Stimulated activated CD4-positive, alpha-beta T cell treated with anti-CD3 and anti-CD28 coated beads, Interleukin-4, amount 100 ng/mL, for 24 hours (primary cell): ENCODE results near the gene FERD3L.

Experiments
- DNase-seq: peaks from one replicate; pipeline ENCODE4 v3.0.0-alpha.2; 2020

Gene FERD3L

GRCh38 chr7:19116121-19117090 lies 28.8 kb downstream of the FERD3L start:
- DNase-seq: no peak

GRCh38 chr7:19114551-19114855 lies 30.7 kb downstream of the FERD3L start:
- no peak for DNase-seq

- no peak for DNase-seq
Measured at GRCh38 chr7:19113855-19114550, 31.2 kb downstream of the FERD3L start.

DNA sequence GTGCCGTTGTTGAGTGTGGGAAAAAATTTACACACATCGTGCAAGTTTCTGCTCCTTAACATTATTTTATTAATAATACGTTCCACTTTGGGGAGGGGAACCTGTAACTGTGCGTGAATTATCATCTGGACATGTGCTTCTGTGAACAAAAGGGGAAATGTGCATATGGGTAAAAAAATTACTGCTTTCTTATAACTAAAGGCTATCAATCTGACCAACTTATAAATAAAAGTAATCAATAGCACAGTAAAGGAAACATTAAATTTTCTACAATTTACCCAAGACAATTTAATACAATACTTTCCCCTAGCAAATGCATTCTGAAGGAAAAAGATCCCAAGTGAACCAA lies 32.2 kb downstream of the FERD3L start:
- DNase-seq: no peak

- no peak for DNase-seq
Measured at GRCh38 chr7:19112274-19113001, 32.8 kb downstream of the FERD3L start.

GRCh38 chr7:19111474-19112273 lies 33.5 kb downstream of the FERD3L start:
- no peak for DNase-seq

DNA sequence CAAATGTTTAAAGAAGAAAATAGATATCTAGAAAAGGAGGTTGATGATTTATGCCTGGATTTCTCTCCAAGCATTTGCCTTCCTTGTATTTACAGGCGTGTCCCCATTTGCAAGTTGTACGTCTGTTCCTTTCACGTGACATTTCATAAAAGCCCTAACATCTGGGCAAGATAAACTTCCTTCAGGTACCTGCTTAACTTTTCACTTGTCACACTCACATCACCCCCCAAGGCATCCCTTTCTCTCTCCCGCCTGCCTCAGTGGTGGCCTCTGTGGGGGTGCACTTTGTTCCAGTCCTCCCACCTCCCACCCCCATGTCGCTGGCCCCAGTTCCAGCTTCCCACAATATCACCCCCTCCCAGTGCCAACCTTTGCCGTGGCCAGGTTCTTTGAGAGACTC lies 34.4 kb downstream of the FERD3L start:
- DNase-seq: no peak

GRCh38 chr7:19110026-19110730 lies 35.0 kb downstream of the FERD3L start:
- DNase-seq: no peak

DNA sequence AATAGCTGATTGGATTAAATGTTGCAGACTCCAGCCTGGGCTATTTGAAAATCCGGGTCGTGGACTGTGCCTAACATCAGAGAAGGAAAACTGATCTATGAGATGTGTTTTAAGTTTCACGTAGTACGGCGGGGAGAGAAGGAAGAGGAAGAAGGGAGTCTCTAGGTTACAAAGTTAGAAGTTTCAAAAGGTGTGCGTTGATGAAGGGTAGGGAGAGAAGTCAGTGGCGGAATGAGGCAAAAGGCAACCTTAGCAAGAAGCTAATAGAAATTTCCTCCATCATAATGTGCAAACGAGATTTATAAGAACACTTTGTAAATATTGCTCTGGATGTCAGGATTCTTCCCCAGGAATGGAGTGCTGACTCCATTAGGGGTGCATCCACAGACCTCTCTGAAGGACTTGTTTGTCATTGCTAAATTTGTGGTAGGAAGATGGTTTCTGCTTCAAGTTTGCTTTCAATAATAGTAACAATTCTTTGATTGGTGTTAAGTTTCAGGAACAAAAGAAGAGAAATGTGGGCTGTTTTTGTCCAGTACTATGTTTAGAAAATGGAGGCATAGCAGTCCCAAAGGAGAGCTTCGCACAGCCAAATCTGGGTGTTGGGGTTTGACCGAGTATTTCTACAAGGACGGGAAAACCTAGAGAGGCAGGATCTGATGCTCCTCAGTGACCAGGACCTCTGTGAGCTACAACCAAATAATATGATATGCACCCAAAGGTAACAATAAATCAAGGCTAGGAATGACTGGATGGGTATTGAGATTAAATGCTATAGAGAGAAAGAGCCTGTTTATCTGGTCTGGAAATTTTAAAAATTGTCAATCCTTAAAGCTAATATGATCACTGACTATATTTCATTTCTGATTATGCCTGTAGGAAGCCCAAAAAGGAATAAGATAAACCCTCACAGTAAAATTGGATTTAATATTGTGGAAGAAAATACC lies 35.9 kb downstream of the FERD3L start:
- DNase-seq: no peak

DNA sequence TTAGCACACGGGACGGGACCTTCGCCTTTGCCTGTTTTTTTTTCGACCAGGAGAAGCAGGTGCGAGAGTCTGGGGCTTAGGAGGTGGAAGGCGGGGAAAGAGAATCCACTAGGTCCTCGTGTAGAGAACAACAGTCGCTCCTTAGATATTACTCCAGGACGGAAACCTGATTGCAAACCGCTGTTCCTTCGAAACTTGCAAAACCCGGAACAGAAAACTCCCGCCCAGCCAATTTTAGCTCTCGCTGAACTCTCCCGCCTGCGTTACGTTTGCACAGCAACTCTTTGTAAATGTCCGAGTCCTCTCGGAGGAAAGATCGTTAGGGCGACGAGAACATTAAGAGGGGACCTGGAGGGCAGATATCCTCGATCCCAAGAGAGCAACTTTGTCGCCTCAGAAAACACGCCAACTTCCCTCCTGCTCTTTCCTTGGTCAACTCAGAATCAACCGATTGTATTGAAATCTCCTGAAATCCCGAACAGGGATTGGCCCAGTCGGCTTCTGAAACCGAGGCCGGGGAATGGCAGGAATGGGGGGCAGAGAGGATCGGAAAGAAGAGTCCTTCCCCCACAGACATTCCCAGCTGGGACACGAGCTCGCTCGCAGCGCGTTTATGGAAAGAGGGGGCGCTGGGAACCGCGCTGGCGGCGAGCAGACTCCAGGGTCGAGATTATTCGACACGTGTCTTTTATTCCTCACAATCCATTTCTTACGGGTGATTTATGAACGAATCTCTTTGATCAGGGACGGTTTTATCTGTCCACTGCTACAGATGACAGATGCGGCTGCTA lies 37.7 kb downstream of the FERD3L start:
- no peak for DNase-seq

- no peak for DNase-seq
Measured at GRCh38 chr7:19107081-19107355, 38.2 kb downstream of the FERD3L start.

GRCh38 chr7:19106241-19107080 lies 38.8 kb downstream of the FERD3L start:
- no peak for DNase-seq

DNA sequence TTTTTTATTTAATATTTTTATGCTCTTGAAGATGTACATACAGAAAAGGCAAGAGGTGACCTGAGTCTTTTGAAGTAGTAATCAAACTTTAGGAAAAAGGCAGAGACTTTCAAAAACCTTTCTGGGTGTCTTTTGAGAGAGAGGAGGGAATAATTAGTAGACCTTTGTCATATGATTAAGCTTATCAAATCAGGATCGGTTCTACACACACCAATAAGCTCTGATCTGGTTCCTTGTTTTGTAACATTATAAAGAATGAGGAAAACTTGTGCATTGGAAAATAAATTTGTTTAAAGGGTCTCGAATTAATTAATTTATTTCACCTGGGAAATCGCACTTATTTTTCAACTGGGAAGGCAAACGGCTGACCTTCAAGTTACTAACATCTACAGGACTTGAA lies 39.7 kb downstream of the FERD3L start:
- DNase-seq: no peak

DNA sequence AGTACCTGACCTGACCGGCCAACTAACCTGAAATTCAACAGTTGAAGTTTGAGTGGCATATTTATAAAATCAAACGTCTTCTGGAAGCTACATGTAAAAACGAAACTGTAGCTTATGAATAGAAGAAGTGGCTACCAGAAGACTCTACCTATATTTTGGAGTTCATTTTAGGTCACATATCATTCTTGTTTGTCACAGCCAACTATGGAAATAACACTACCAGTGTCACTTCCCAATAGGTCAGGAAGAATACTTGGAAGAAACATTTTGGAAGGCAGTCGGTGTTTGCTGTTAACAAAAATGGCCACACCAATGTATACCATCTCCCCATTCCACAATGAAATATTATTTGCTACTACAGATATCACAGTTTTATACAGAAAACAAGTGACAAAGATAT lies 40.4 kb downstream of the FERD3L start:
- no peak for DNase-seq

DNA sequence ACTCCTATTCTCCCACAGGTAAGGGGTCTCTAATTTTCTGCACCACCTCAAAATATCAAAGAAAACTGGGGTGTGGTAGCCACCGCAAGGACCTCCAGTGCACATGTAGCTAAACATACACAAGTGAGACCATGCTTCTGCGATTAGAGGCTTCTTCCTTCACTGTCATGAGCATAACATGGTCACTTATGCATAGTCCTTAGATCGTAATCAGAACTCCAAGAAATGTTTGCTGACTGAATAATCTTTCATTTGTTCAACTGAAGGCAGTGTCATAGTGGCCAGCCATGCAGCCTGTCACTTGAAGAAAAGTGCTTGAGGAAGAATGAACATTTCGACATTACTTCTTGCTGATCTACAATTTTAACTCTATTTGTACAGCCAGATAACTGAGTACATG lies 42.3 kb downstream of the FERD3L start:
- no peak for DNase-seq

DNA sequence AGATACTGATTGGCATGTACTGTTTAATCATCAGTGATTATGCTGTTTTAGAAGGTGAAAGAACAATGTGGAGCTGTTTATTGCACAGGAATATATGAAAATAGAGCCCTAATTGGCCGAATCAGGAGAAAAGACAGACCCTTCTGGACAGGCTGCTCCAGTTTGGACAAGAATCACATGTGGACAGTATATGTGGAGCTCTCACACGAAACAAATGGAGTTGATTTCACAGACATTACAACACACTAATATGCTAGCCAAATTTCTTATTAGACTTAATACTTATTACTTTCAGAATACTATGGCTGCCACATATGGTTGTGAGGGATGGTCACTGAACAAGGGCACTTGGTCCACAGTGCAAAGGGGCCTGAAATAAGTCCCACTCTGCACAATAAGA lies 43.3 kb downstream of the FERD3L start:
- no peak for DNase-seq

- no peak for DNase-seq
Measured at GRCh38 chr7:19101472-19101871, 43.7 kb downstream of the FERD3L start.

DNA sequence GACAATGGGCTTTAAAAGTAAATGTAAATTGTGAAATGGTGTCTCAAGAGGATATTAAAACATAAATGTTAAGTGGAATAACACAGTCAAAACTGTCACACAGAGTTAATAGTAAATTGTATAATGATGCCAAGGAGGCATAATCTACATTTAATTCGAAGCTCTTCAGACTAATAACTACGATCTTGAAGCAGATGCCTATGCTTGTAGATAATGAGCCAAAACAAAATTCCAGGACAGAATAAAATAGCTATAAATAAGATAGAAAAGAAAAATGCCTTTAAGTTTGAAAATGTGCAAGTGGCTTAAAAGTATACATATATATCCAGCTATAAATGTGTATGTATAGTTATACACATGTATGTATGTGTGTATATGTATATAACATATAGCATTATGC lies 45.3 kb downstream of the FERD3L start:
- DNase-seq: no peak

DNA sequence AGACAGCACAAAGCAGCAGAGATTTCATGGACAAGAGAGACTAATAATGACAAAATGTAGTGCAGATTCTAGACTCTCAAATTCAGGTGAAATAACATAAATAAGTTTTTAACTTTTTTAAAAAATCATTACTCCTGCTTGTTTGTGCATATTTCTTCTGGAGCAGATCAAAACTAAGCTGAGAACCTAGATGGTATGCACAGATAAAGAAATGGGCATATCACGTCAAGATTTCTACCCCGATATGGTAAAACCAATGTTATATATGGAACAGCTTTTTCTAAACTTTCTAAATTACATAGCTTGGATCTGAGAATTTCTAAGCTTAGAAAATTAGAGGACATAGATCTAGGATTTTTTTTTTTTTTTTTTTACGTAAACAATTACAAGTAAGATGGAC lies 46.0 kb downstream of the FERD3L start:
- no peak for DNase-seq

DNA sequence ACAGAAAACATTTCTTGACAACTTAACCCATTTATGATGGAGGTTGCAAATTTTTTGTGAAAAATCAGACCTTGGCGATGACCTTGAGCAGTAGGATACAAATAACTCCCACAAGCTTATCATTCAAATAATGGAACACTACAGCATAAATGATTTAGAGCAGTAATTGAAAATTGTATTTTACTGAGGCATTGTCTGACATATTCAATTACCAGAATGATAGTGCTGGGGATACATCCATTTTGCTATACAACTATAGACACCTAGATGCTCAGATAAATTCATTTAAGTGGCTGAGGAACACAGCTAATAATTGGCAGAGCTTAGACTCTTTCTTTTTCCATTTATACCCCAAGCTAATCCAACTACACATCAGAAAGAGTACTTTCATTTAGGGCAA lies 46.7 kb downstream of the FERD3L start:
- no peak for DNase-seq
